ENCODE results near the gene TPD52L2. TPM values are rescaled to one million over a fixed set of nuclear protein-coding genes. Genes with fewer than 3 reads are reported as not detected.

Gene TPD52L2
- total RNA-seq, 4 donors from 2014 or later, result 110 to 165 (median 152) TPM

- TF ChIP-seq CTCF (IDR thresholded peaks at IDR 0.05; ENCODE audit: low read depth), result no peak
Observed at GRCh38 chr20:63940071-63940471, 75.0 kb downstream of the TPD52L2 start.

DNA sequence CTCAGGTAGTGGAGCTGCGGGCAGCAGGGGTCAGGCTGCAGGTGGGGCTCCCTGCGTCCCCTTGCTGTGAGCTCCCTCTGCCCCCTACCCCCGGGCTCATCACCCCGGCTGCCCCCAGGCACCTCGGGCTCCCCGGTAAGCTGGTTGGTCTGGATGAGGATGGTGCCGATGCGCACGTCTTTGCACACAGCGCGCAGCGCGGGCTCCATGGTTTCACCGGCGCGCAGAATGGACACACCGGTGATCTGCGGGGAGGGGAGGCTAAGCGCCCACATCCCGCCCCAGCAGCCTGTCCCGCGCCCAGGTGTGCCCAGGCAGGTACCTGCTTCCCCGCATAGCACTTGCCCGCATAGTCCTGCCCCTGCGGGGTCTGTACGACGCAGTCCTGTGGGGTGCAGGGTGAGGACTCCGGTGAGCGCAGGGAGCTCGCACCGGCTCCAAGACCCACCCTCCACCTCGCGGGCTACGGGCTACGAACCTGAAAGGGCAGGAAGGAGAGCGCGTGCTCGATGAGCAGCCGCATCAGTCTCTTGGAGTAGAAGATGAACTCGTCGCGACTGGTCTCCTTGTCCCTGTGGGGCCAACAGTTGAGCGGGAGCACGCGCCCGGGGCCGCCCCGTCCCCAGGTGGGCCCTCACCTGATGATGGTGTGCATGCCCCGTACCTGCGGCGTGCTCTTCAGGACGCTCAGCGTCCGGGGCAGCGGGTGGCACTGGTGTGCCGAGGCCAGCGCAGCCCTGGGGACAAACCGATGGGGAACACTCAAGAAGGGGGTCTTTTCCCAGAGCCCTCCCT lies 75.6 kb downstream of the TPD52L2 start:
- TF ChIP-seq CTCF (IDR thresholded peaks at IDR 0.05; ENCODE audit: low read depth), result no peak

Small RNA genes lying within 50 kb of the gene (small RNA-seq; reads per million reads assigned to genes)
- gene MIR941-2, result not detected
- gene MIR941-4, result not detected
- 0.49 reads per million for gene MIR941-5
- gene RNU1-134P, result not detected

Other genes starting within 250 kb of the TPD52L2 start
- gene GMEB2, start 238.2 kb upstream of the TPD52L2 start, total RNA-seq, result 10 to 100 TPM in 1 of 4 donors, 1 to 10 TPM in 3; 3.6 to 12.8 (median 5.1) TPM
- gene STMN3, start 211.8 kb upstream of the TPD52L2 start, total RNA-seq, result 1 to 10 TPM; 2.4 to 6.4 (median 4.7) TPM
- gene RTEL1, start 207.0 kb upstream of the TPD52L2 start, total RNA-seq, result 10 to 100 TPM; 11.6 to 32.8 (median 22.9) TPM
- gene TNFRSF6B, start 168.6 kb upstream of the TPD52L2 start, total RNA-seq, result 10 to 100 TPM in 2 of 4 donors, 1 to 10 TPM in 2; 1.1 to 41.6 (median 10.8) TPM
- gene ARFRP1, start 157.3 kb upstream of the TPD52L2 start, total RNA-seq, result 10 to 100 TPM; 21.9 to 39.4 (median 31.5) TPM
- gene ZGPAT, start 157.2 kb upstream of the TPD52L2 start, total RNA-seq, result 10 to 100 TPM; 13.9 to 20.0 (median 16.6) TPM
- gene LIME1, start 128.6 kb upstream of the TPD52L2 start, total RNA-seq, result 10 to 100 TPM in 1 of 4 donors, 1 to 10 TPM in 3; 1.6 to 16.6 (median 4.8) TPM
- gene SLC2A4RG, start 125.5 kb upstream of the TPD52L2 start, total RNA-seq, result 100 to 1,000 TPM in 1 of 4 donors, 10 to 100 TPM in 2, 1 to 10 TPM in 1; 8.6 to 126 (median 28.9) TPM
- 10 to 100 TPM in 1 of 4 donors, 1 to 10 TPM in 3; 5.7 to 45.2 (median 7.4) TPM for gene ZBTB46, start 34.0 kb upstream of the TPD52L2 start, total RNA-seq
- gene ABHD16B, start 3.8 kb upstream of the TPD52L2 start, total RNA-seq, result not detected
- 10 to 100 TPM; 24.3 to 47.5 (median 35.1) TPM for gene DNAJC5, start 29.9 kb downstream of the TPD52L2 start, total RNA-seq
- gene UCKL1, start 91.1 kb downstream of the TPD52L2 start, total RNA-seq, result 10 to 100 TPM; 24.4 to 47.7 (median 27.1) TPM
- 10 to 100 TPM in 1 of 4 donors, 1 to 10 TPM in 3; 2.6 to 11.9 (median 4.7) TPM for gene ZNF512B, start 104.7 kb downstream of the TPD52L2 start, total RNA-seq
- 1 to 10 TPM in 3 of 4 donors, not detected in 1; 1.1 to 2.3 (median 2.0) TPM for gene SAMD10, start 114.4 kb downstream of the TPD52L2 start, total RNA-seq
- 10 to 100 TPM; 44.3 to 80.3 (median 57.2) TPM for gene PRPF6, start 115.9 kb downstream of the TPD52L2 start, total RNA-seq
- gene C20orf204, start 170.9 kb downstream of the TPD52L2 start, total RNA-seq, result 1 to 10 TPM in 2 of 4 donors, under 1 TPM in 2; 0.17 to 4.0 (median 1.1) TPM
- 10 to 100 TPM in 1 of 4 donors, 1 to 10 TPM in 3; 1.2 to 46.3 (median 7.1) TPM for gene SOX18, start 184.4 kb downstream of the TPD52L2 start, total RNA-seq
- 10 to 100 TPM; 30.8 to 36.9 (median 33.2) TPM for gene TCEA2, start 197.9 kb downstream of the TPD52L2 start, total RNA-seq
- gene RGS19, start 214.2 kb downstream of the TPD52L2 start, total RNA-seq, result 10 to 100 TPM; 15.6 to 44.5 (median 20.4) TPM
- 1 to 10 TPM in 3 of 4 donors, under 1 TPM in 1; 0.65 to 2.7 (median 1.7) TPM for gene OPRL1, start 214.8 kb downstream of the TPD52L2 start, total RNA-seq
- not detected for gene LKAAEAR1, start 219.1 kb downstream of the TPD52L2 start, total RNA-seq
- not detected for gene NPBWR2, start 242.3 kb downstream of the TPD52L2 start, total RNA-seq

Measured in subcutaneous adipose tissue (tissue), 4 donors.